H1 (cell line): ENCODE results near the gene TLK1. TPM values are rescaled to one million over a fixed set of nuclear protein-coding genes. Genes with fewer than 3 reads are reported as not detected.

Source experiments
- FOSL1 ChIP-seq: IDR thresholded peaks from 2 replicates; pipeline ENCODE4 v1.6.1; 2011; ENCODE audit warnings: mild to moderate bottlenecking, low read depth, low read length, moderate library complexity; ENCODE audit not compliant: insufficient read depth
- MAX ChIP-seq: IDR thresholded peaks from 2 replicates; pipeline ENCODE4 v1.6.1; 2012; ENCODE audit warnings: inconsistent platforms
- SIN3A ChIP-seq, 2 experiments: IDR thresholded peaks in 1 of 2; conservative IDR thresholded peaks in 1 of 2; 2 replicates each; pipeline ENCODE4 v1.6.1; 2011 to 2012; ENCODE audit warnings: low read length in 2 of 2, improper control_type of control experiment in 1 of 2, low read depth in 1 of 2, mild to moderate bottlenecking in 1 of 2
- SIX5 ChIP-seq: IDR thresholded peaks from 2 replicates; pipeline ENCODE4 v1.6.1; 2011; ENCODE audit warnings: mild to moderate bottlenecking, low read depth, low read length
- SP4 ChIP-seq: IDR thresholded peaks from 2 replicates; pipeline ENCODE4 v1.6.1; 2012; ENCODE audit warnings: low read length, inconsistent platforms
- TAF7 ChIP-seq: optimal IDR thresholded peaks from 2 replicates; pipeline ENCODE3; 2011; ENCODE audit warnings: low read depth, mild to moderate bottlenecking, inconsistent platforms, low read length, moderate library complexity, borderline replicate concordance
- ZNF274 ChIP-seq: IDR thresholded peaks from 2 replicates; pipeline ENCODE4 v1.7.0; 2012; ENCODE audit warnings: low read length, borderline replicate concordance; ENCODE audit errors: extremely low read depth
- polyA plus RNA-seq, 7 experiments: library from polyadenylated mRNA; depleted of rRNA in 3 of 7; stranded (reverse) in 5 of 7; unstranded in 2 of 7; fragments of >200 nt in 5 of 7; fragments of 200-250 nt in 2 of 7; gene quantifications; 1 replicate in 5 of 7; 2 replicates in 1 of 7; 4 replicates in 1 of 7; pipeline versions ENCODE4 v1.2.1 to v1.2.3, GENCODE V29; 2011 to 2013; ENCODE audit warnings: missing spikeins in 2 of 7, mixed read lengths in 2 of 7
- total RNA-seq: library from RNA; stranded (reverse); fragmentation: NEBNext Ultra II Directional; extraction: Animal tissue kit (Norgen Biotek cat#: 25700); gene quantifications from 2 replicates; pipeline ENCODE4 v1.2.1, GENCODE V29; 2021

TLK1 gene
- total and polyA plus RNA-seq, 2 of the 8 experiments (the other 6 are each of a cell fraction or from before 2014, with no cell fraction given), result 11.2 to 102 TPM

GRCh38 chr2:171056307-171056706 is 104.4 kb downstream of the TLK1 start (continued):
- TF ChIP-seq MAX (no peak), FOSL1 (no peak), SIX5 (no peak), SP4 (no peak), ZNF274 (no peak), TAF7 (no peak), SIN3A (conservative IDR thresholded peaks at IDR 0.05 in 1 of 2, IDR thresholded peaks at IDR 0.05 in 1 of 2; ENCODE audit: low read depth in 1 of 2, low read length in 2 of 2) (no peak)
